HG03045 (cell line): ENCODE data around the gene PBX1.

Source experiments
- ATAC-seq: cut with Tn5 transposase; IDR thresholded peaks from one replicate; pipeline ENCODE4 v1.9.1; 2021; ENCODE audit warnings: mild to moderate bottlenecking, moderate library complexity; ENCODE audit not compliant: unreplicated experiment

Gene PBX1

DNA sequence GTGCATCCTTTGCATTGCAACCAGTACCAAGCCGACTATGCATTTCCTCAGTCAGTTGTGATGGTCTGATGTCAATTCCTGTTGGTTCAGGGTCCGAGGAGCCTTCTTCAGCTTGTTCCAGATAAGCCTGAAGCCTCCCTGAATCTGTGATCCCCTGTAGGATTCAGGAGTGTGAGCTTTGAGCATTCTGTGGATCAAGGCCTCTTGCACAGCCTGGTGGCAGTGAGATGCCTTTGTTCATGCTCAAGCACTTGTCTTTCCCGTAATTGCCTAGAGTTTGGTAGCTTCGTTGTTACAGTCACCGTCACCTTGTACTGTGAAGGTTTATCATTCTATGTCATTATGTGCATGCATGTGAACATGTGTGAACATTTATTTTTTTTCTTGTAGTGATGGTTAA, 103.5 kb downstream of the PBX1 start:
- no peak for ATAC-seq

DNA sequence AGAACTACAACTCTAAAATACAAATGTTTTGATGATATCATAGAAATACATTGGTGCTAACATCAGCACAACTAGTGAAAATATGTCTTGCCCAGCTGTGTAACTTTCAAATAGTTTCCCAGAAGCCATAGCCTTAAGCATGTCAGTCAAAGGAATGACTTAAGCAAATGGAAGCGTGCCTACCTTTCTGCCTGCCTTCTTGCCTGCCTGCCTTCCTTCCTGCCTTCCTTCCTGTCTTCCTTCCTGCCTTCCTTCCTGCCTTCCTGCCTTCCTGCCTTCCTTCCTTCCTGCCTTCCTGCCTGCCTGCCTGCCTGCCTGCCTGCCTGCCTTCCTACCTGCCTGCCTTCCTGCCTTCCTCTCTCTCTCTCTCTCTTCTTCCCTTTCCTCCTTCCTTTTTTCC, 104.0 kb downstream of the PBX1 start:
- no peak for ATAC-seq

- ATAC-seq, result no peak
Observed at GRCh38 chr1:164664127-164664526, 105.1 kb downstream of the PBX1 start.

DNA sequence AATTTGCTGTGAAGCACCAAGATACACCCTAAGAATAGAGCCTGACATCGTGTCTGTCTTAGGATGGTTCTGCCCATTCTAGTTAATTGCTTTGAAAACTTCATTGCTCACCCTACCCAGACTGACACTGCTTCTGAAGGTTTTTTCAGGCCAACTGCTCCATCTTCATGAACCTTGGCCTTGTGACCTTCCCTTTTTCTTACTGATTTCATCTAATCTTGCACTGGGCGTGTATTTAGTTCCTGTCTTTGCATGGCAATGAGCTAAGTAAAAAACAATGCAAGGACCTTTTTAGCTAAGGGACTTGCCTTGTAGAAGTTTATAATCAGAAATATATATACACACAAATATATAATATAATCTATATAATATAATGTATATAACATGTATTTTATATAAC, 108.0 kb downstream of the PBX1 start:
- no peak for ATAC-seq

DNA sequence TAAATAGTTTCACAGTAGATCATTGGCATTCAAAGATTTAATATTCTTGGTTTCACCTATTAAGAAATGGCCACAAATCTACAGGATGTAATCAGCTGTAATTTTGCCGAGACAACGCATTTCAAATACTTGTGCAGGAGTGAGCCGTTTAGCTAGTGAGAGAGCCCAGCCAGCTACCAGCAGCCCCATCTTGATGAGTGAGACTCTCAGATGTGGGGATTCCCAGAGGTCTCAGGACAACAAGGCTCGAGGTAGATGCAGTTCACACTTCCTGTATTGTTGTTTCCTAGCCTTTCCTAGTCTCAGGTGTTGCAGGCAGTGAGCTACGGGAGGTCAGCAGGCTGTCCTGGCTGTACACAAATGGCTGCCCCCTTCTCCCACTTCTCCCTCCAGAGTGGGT, 108.6 kb downstream of the PBX1 start:
- no peak for ATAC-seq

GRCh38 chr1:164668491-164669400, 109.8 kb downstream of the PBX1 start:
- no peak for ATAC-seq

DNA sequence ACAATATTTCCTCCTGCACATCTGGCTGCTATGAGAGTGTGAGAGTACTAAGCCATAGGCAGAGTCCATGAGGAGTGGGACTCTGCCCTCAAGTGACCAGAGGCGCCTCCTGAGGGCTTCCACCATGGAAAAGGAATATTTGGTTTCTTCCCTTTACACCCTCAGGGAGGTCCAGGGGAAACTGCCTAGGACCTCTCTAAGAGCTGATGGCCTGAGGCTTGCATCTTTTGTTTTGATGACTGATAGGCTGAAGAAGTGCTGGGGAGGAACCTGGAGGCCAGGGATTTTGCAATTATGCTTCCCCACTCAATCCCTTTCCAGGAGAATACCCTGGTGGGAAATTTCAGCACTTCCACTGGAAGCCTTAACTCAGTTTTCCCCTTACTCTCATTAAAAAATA, 111.0 kb downstream of the PBX1 start:
- ATAC-seq, result no peak

DNA sequence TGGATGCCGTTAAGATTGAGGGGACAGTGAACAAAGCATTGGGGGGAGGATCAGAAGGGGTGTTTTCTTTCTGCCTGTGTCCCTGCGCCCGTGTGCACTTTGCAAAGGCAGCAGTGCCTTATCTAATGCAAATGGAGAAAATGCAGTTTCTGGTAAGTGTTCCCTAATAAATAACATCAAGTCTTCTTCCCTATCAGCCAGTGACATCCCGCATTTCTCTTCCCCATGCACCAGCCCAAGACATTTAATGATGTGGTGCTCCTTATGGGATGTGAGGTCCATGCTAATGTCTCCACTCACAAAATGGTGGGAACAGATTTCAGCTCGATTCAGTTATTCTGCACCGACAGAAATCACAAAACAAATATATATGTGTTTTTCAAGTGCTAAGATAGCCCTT, 111.8 kb downstream of the PBX1 start:
- ATAC-seq, result no peak

DNA sequence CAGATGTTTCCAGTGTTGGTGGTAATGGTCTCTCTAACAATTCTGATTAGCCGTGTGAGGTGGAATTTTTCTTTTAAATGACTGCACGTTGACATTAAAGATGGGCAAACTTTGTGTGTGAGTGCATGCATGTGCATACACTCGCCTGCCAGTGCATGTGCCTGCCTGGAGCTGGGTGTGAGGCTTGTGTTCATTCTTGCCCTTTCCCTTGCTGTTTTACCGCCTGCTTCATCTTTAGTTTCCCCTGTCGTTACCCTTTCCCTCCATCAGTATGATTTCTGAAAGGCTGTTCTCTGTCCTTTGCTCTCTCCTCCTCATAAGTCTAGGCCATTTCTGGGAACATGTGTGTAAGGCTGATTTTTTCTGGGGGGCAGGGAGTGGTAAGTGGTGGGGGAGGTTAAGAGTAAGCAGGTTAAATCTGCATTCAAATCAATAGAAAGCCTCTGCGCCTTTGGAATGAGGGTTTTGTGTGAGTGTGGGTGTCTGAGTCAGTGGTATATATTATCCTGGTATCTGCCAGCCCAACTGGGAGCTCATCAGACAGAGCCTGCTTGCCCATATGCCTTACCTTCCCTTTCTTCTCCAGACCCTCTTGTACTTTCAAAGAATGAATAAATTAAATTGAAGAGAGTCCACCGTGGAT, 112.5 kb downstream of the PBX1 start:
- ATAC-seq, result no peak

DNA sequence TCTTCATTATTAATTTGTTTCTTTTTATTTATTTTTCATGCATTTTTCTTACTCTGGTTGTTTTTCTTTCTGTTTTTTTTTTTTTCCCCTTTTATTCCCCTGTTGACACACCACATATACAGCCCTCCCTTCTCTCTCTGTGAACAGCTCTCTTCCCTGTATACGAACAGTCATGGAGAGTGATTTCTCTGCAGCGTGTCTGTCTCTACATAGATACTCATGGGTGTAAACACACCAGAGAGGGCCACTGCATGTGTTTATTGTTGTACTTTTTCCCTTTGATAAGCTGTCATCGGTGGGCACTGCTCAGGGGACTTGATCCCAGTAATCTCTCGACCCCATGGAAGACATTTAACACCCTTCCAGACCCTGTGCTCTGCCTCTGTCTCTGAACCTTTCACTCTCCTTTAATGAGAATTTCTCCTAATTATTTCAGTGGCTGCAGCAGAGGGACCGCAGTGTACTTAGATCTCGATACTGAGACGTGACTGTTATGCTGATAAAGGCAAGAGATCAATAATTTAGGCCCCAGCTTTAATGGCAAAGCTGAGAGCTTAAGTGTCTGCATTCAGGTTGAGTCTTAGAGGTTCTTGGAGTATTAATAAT, 113.1 kb downstream of the PBX1 start:
- ATAC-seq, result no peak

GRCh38 chr1:164672588-164672987, 113.6 kb downstream of the PBX1 start:
- no peak for ATAC-seq

DNA sequence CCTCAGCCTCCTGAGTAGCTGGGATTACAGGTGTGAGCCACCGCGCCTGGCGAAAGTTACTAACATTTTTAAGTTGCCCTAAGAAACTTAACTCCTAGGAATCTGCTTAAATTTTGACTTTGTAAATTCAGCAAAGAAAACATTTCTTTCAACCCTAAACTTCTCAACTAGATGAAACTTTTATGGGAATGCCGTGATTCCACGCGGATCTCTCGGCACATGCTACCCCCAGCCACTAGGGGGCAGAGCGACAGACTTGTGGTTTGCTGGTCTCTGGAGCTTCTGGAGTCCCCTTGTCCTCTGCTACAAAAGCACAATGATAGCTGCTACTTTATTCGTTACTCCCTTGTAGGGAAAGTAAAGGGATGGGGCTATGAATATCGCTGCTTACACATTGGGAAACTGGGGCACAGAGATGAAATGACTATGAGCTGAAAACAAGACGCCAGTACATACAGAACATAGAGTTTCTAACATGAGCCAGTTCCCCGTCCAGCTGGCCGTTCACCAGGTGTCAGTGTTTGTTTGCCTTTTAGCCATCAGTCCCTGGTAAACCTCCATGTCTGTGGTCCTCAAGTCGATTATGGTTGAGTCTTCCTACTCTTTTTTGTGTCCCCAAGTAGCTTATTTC, 114.7 kb downstream of the PBX1 start:
- ATAC-seq, result no peak

- no peak for ATAC-seq
Observed at GRCh38 chr1:164675342-164675904, 116.4 kb downstream of the PBX1 start.

DNA sequence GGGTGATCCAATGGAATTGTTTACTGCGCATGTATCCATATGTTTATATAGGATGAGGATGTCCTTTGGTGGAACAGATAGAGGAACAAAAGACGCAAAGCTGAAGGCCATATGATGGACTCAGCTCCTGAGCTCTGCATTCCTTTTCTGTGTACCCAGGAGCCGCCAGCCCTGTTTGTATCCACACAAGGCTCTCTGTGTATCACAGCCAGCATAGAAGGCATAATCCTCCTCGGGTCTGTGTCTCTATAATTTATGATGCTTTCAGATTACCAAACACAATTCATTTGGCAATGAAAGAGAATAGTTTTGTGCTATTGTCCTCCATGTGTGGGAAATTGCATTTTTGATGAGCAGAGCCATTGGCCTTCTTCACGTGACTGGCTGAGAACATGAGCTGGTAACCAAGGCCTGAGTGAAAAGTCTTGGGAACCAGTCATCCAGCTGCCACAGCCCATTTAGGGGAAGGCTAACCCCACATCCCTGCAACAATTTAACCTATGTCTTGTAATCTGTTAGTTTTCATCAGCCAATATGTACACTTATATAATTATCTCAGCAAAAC, 119.2 kb downstream of the PBX1 start:
- ATAC-seq, result no peak

DNA sequence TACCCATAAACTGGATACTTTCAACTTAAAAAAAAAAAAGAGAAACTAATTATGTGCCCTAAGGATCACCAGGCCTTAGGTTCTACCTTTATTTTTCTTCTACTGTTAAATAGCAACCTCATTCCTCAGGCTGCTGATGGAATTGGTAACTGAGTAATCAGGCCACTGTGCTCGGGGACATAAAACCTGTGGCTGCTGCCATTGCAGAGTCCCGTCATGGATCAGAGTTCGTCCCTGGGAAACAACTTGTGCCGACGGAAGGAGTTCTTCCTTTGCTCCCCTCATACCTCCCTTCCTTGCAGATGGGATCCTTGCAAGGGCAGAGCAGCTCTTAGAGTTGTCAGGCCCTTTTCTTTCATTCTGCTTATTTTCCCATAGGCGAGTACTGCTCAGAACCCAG, 123.6 kb downstream of the PBX1 start:
- ATAC-seq, result no peak

DNA sequence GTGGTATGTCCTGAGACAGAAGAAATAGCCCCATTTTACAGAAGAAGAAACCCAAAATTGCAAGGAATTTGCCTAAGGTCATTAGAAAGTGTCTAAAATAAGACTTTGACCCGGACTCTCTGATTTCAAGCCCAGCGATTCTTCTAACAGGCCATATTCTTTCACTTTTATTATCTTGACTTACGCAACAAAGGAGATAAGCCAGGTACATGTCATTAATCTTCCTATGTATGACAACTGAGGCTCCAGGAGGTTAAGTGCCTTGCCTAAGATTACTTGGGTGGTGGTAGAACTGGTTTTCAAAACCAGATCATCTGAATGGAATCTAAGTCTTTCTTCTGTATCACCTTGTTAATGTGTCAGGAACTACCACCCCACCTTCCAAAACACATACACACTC, 124.3 kb downstream of the PBX1 start:
- no peak for ATAC-seq

- ATAC-seq, result no peak
Observed at GRCh38 chr1:164685266-164686035, 126.5 kb downstream of the PBX1 start.

GRCh38 chr1:164687777-164688176, 128.8 kb downstream of the PBX1 start:
- ATAC-seq, result no peak

DNA sequence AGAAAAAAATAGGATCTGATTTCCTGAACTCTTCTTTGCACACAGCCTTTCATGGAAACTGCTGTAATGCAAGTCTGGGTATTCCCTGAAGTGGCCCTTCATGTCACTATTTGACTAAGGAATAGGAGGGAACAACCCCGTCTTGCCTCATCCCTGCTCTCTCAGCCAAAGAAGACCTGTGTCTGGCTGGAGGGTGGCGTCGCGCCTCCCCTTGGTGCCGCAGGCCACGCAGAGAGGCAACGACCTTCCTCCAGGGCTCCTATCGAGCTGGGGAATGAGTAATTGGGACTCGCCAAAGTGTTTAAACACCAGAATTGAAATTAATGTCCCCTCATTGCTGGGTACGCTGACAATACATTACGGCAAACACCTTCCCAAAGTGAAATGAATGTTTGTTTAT, 129.8 kb downstream of the PBX1 start:
- ATAC-seq, result no peak
